ENCODE measurements around the gene CHRNB2.

Gene CHRNB2

GRCh38 chr1:154595621-154596020 lies 28.0 kb downstream of the CHRNB2 start:
- Histone ChIP-seq H3F3A (ENCODE audit: low read depth) (no peaks in the 10 kb centered on the region), H3K4me2 (ENCODE audit: low read depth, low read length, poor library complexity, severe bottlenecking) (no peak overlapping the region), H3K9me3 (ENCODE audit: insufficient read depth, low read depth, low read length) (no peaks in the 10 kb centered on the region), H2AFZ (ENCODE audit: low read length) (no peak overlapping the region), H3K9ac (ENCODE audit: low read depth, low read length, poor library complexity, severe bottlenecking) (no peak overlapping the region), H3K4me1 (ENCODE audit: insufficient read depth, low read length, poor library complexity, severe bottlenecking) (peaks cover under 1% of the 10 kb centered on the region), H3K27me3 (ENCODE audit: insufficient read depth, low read length, poor library complexity, severe bottlenecking) (no peaks in the 10 kb centered on the region), H3K9me2 (replicated peaks; ENCODE audit: low read depth, low read length) (no peaks in the 10 kb centered on the region), H3K79me2 (ENCODE audit: insufficient read depth, low read length) (peaks cover 19% of the 10 kb centered on the region), H3K4me3 (ENCODE audit: low read length, poor library complexity, severe bottlenecking) (no peak overlapping the region), H3K36me3 (ENCODE audit: insufficient read depth, low read length) (peaks cover 91% of the 10 kb centered on the region), H4K20me1 (ENCODE audit: insufficient read depth, low read length, poor library complexity, severe bottlenecking) (peaks cover 17% of the 10 kb centered on the region)
- TF ChIP-seq, protein P1, sequence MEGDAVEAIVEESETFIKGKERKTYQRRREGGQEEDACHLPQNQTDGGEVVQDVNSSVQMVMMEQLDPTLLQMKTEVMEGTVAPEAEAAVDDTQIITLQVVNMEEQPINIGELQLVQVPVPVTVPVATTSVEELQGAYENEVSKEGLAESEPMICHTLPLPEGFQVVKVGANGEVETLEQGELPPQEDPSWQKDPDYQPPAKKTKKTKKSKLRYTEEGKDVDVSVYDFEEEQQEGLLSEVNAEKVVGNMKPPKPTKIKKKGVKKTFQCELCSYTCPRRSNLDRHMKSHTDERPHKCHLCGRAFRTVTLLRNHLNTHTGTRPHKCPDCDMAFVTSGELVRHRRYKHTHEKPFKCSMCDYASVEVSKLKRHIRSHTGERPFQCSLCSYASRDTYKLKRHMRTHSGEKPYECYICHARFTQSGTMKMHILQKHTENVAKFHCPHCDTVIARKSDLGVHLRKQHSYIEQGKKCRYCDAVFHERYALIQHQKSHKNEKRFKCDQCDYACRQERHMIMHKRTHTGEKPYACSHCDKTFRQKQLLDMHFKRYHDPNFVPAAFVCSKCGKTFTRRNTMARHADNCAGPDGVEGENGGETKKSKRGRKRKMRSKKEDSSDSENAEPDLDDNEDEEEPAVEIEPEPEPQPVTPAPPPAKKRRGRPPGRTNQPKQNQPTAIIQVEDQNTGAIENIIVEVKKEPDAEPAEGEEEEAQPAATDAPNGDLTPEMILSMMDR (conservative IDR thresholded peaks at IDR 0.05; ENCODE audit: low read length), result no peak
- TF ChIP-seq EZH2phosphoT487 (IDR thresholded peaks at IDR 0.05; ENCODE audit: borderline replicate concordance), result no peak

- TF ChIP-seq, protein P1 (conservative IDR thresholded peaks at IDR 0.05; ENCODE audit: low read length), result no peak
- no peak for TF ChIP-seq EZH2phosphoT487 (IDR thresholded peaks at IDR 0.05; ENCODE audit: borderline replicate concordance)
- peaks cover 50% of the 10 kb centered on the region for H4K20me1 ChIP-seq (ENCODE audit: insufficient read depth, low read length, poor library complexity, severe bottlenecking)
- H3K36me3 ChIP-seq (ENCODE audit: insufficient read depth, low read length), result peaks cover 79% of the 10 kb centered on the region
- no peak overlapping the region for H3K4me3 ChIP-seq (ENCODE audit: low read length, poor library complexity, severe bottlenecking)
- H3K4me2 ChIP-seq (ENCODE audit: low read depth, low read length, poor library complexity, severe bottlenecking), result no peak overlapping the region
- H2AFZ ChIP-seq (ENCODE audit: low read length), result no peak overlapping the region
- H3K9me2 ChIP-seq (replicated peaks; ENCODE audit: low read depth, low read length), result no peaks in the 10 kb centered on the region
- no peaks in the 10 kb centered on the region for H3K9me3 ChIP-seq (ENCODE audit: insufficient read depth, low read depth, low read length)
- no peaks in the 10 kb centered on the region for H3K27me3 ChIP-seq (ENCODE audit: insufficient read depth, low read length, poor library complexity, severe bottlenecking)
- no peaks in the 10 kb centered on the region for H3F3A ChIP-seq (ENCODE audit: low read depth)
- H3K79me2 ChIP-seq (ENCODE audit: insufficient read depth, low read length), result peaks cover 53% of the 10 kb centered on the region
- H3K4me1 ChIP-seq (ENCODE audit: insufficient read depth, low read length, poor library complexity, severe bottlenecking), result peaks cover 14% of the 10 kb centered on the region
- no peak overlapping the region for H3K9ac ChIP-seq (ENCODE audit: low read depth, low read length, poor library complexity, severe bottlenecking)
Measured at GRCh38 chr1:154598871-154599635, 31.5 kb downstream of the CHRNB2 start.

DNA sequence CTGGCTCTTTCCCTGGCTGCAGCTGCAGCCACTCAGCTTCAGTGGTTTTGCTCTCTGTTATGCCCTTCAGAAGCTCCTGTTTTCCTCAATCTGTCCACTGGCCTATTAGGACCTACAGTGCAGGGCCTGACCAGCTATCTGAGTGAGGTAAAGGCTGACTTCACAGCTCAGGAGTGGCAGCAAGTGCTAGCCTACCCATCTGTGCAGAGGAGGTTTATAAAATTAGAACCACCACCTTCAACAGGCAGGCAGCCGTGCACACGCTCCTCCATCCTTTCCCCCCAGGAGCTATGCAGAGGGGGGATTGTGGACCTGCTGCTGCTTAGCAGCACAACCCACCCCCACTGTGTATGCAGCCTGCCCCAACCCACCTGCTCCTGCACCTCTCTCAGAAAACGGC lies 32.1 kb downstream of the CHRNB2 start:
- Histone ChIP-seq H3K9ac (ENCODE audit: low read depth, low read length, poor library complexity, severe bottlenecking) (no peak overlapping the region), H2AFZ (ENCODE audit: low read length) (no peak overlapping the region), H3K4me3 (ENCODE audit: low read length, poor library complexity, severe bottlenecking) (no peak overlapping the region), H3K4me2 (ENCODE audit: low read depth, low read length, poor library complexity, severe bottlenecking) (peak overlapping the region; percentile 36), H3K9me3 (ENCODE audit: insufficient read depth, low read depth, low read length) (no peaks in the 10 kb centered on the region), H3K36me3 (ENCODE audit: insufficient read depth, low read length) (peaks cover 73% of the 10 kb centered on the region), H4K20me1 (ENCODE audit: insufficient read depth, low read length, poor library complexity, severe bottlenecking) (peaks cover 56% of the 10 kb centered on the region), H3K9me2 (replicated peaks; ENCODE audit: low read depth, low read length) (no peaks in the 10 kb centered on the region), H3K27me3 (ENCODE audit: insufficient read depth, low read length, poor library complexity, severe bottlenecking) (no peaks in the 10 kb centered on the region), H3K4me1 (ENCODE audit: insufficient read depth, low read length, poor library complexity, severe bottlenecking) (peaks cover 20% of the 10 kb centered on the region), H3F3A (ENCODE audit: low read depth) (no peaks in the 10 kb centered on the region), H3K79me2 (ENCODE audit: insufficient read depth, low read length) (peaks cover 59% of the 10 kb centered on the region)
- no peak for TF ChIP-seq EZH2phosphoT487 (IDR thresholded peaks at IDR 0.05; ENCODE audit: borderline replicate concordance)
- TF ChIP-seq, protein P1 (conservative IDR thresholded peaks at IDR 0.05; ENCODE audit: low read length), result no peak
